Measurements from ENCODE around the gene SCD5.

Gene SCD5

DNA sequence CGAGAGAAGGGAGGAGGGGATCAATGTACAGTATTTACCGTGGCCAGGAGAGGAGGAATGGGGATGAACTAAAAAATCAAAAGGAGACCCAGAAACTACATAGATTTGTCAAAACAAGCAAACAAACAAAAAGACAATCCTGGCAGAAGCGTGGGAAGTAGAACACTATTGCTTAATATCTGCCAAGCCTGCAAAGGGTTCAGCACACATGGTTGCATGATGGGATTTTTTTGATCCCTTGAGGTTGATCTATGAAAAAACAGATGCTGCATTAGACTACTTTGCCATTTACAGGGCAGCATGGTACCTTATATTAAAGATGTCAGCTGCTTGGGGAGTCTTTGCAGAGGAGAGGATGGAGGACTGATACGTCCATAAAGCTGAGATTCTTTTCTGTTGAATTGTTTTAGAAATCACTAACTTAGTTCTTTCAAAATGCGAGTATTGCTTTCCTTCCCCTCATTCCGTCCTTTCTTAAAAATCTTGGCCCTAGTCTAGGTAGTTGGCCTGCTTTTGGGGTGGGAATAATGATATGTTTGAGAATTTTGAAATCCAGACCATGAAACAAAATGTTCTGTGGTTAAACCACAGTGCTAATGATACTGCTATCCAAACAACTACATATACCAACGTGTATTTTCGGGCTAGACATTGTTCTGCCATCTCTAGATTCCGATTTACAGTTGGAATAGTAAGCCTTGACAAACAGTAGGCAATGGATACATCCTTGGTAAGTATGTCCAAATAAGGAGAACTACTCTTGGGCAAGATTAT is 197.2 kb downstream of the SCD5 start:
- no peak for DNase-seq (ENCODE audit: low read depth in 3 of 3, low spot score in 1 of 3)

DNA sequence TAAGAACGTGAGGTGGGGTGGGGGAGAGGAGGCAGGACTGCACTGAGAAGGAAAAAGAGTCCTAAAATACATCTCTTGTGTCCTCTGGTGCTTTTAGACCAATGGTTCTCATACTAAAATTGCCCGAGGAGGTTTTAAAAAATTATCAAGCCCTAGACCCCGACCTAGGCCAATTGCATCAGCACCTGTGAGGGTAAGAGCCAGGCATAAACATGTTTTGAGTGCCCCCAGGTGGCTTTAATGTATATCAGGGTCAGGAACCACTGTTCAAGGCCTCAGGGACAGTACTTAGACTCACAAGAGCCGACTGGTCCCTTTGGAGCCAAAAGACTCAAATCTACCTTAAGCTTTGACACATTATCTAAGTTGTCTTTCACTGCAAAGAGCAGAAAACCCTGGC is 199.3 kb downstream of the SCD5 start:
- DNase-seq (ENCODE audit: low read depth in 3 of 3, low spot score in 1 of 3), result no peak

DNA sequence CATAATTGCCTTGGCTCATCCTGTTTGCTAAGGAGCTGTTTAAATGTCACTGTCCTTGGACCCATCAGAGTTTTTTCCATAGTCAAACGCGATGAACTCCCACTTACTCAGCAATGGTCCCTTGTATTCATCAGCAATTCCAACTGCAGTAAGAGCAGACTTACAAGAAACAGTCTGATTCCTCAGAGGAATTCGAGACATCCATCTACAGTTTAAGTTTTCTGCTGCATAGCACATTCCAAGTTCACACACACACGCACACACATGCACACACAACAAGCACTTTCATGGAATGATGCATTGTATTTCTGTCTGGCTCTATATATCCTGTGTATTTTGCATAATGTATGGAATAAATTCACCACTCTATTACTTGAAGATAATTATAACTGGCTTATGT is 204.1 kb downstream of the SCD5 start:
- no peak for DNase-seq (ENCODE audit: low read depth in 3 of 3, low spot score in 1 of 3)

DNA sequence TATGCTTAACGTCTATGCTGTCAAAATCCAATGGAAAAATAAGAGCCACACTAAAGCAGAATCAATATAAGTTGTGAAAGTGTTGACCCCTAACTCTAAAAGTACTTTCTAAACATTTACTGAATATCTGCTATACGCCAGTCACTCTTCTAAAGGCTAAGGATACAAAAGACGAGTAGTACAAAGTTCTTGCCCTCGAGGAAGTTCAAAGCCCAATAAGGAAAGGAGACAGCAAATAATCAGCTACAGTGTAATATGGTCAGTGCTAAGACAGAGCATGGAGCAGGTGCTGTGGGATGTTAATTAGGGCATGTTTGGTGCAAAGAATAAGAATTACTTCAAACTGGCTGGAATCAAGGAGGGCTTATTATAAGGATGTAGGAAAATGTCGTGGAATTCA is 205.2 kb downstream of the SCD5 start:
- DNase-seq (ENCODE audit: low read depth in 3 of 3, low spot score in 1 of 3), result no peak

DNA sequence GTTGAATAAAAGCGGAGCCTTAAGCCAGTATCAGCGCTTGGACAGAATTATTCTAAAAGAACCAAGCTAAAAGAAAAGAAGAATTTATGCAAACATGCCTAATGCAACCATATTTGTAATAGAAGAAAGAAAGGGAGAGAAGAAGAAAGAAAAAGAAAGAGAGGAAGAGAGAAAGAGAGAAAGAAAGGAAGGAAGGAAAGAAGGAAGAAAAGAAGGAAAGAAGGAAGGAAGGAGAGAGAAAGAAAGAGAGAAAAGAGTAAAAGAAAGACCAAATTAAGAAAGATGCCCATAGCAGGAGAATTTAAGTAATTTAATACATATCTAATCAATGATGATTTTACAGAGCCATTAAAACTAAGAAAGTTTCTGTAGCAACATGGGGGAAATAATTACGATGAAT is 206.0 kb downstream of the SCD5 start:
- DNase-seq (ENCODE audit: low read depth in 3 of 3, low spot score in 1 of 3), result no peak

DNA sequence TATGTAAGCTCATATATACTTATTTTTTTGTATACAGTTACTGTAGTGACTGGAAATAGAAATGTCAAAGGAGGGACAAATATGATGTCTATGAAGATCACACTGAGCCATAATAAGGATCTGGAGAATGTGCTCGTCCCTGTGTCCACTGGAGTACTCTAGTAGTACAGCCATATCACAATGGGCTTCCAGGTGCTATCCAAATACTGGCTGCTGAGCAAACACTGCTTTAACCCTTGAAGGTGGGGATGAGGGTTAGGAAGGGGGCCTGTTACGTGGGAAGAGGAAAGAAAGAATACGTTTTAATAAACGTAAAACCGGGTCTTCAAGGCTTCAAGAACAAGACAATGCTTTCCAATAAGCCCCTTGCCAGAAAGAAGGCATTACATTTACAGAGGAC is 207.0 kb downstream of the SCD5 start:
- DNase-seq (ENCODE audit: low read depth in 3 of 3, low spot score in 1 of 3), result no peak

DNA sequence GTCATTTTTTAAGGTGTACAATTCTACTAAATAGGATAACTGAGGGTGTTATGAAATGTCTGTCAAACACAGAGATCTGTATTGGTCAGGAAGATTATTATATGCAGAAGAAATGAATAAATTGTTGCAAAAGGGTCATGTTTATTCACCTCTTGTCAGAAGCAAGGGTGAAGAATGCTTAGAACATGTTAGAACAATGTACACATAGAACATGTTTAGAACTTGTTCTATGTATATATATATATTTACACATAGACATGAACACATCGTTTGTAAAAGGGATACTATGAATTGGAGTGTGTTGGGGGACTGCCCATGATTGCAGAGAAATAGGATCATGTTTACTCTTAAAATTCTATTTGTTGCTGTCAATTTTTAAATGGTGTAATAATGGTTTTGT is 208.8 kb downstream of the SCD5 start:
- no peak for DNase-seq (ENCODE audit: low read depth in 3 of 3, low spot score in 1 of 3)

DNA sequence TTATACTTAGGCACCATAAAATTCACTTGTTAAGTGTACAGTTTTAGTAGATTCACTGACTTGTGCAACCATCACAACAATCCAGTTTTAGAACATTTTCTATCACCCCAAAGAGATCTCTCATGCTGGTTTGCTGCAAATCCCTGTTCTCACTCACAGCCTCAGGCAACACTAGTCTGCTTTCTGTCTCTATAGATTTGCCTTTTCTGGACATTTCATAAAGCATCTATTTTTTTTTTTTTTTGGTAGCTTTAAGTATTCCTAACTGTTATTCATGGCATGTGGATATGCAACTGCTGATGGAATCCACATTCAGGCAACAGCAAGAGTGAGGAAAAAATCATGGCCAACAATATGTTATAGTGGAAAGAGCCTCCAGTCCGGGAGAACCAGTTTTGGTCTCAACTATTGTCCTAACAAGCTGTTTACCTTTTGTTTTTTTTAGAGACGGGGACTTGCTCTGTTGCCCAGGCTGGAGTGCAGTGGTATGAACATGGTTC is 209.8 kb downstream of the SCD5 start:
- no peak for DNase-seq (ENCODE audit: low read depth in 3 of 3, low spot score in 1 of 3)

DNA sequence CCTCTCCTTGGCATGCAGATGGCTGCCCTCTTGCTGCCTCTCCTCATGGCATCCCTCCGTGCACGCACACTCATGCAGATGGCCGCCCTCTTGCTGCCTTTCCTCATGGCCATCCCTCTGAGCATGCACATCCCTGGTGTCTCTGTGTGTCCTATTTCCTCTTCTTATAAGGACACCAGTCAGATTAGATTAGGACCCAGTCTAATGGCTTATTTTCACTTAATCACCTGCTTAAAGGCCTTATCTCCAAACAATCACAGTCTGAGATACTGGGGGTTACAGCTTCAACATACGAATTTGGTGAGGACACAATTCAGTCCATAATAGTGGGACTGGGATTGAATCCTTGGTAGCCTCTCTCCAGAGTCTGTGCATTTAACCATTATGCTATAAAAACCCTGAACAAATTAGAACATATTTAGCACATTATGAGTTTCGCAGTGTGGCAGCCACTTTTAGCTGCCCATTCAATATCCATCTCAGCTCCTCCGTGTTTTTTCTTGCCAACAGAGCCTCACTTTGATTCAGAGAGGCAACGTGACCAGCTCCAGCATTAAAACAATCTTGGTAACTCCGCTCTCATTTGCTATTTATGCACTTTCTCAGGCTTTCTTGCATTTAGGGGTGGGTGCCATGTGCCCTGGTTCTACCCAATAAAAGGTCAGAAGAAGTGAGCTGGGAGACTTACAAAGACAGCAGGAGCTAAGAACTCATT is 210.6 kb downstream of the SCD5 start:
- DNase-seq (ENCODE audit: low read depth in 3 of 3, low spot score in 1 of 3), result no peak

DNA sequence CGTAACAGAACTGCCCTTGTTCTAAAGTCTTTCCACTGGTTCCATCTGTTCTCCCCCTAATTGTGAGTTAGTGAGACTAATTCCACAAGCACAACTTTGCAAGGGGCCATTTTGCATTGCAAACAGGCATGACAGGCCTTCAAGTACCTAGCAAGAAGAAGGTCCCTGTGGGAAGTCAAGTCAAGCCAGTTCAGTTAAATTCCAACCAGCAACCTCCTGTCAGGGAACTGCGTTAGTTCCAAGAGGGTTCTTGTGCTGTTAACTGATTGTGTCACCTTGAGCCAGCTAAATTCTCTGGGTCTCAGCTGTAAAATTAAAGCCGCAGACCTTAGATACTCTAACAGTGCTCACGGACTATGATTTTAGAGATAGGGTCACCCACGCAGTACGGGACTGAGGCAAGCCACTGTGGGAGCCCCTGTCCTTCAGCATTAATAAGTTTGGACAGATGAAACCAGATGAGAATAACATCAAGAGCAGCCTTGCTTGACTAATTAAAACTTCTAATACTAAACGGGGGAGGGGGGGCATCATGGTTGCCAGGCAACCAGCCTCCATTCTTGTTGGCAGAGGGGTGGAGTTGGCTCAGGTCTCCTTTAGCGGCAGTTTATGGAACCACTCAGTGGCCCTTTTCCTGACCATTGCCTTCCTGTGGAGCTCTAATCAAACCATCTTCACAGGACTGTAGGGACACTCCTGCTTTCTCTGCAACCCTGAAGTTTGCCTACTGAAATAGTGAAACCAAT is 212.7 kb downstream of the SCD5 start:
- no peak for DNase-seq (ENCODE audit: low read depth in 3 of 3, low spot score in 1 of 3)

DNA sequence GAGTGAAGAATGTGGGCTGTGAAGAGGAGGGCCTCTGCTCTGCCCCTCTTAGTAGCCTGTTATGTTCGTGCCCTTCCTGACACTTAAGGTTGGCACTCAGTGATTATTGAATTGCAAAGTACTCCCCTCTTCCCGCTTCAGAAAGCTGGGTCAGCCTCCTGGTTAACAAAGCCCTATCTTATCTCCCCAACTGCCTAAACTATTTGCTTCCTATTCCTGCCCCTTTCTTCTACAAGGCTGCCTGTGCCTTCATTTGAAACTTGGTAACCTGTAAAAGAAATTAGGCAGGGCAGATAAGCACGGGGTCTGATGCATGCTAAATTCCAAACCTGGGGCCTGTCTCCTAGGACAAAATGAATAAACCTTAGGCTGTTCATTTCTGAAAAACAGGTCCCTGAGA is 213.7 kb downstream of the SCD5 start:
- DNase-seq (ENCODE audit: low read depth in 3 of 3, low spot score in 1 of 3), result no peak

DNA sequence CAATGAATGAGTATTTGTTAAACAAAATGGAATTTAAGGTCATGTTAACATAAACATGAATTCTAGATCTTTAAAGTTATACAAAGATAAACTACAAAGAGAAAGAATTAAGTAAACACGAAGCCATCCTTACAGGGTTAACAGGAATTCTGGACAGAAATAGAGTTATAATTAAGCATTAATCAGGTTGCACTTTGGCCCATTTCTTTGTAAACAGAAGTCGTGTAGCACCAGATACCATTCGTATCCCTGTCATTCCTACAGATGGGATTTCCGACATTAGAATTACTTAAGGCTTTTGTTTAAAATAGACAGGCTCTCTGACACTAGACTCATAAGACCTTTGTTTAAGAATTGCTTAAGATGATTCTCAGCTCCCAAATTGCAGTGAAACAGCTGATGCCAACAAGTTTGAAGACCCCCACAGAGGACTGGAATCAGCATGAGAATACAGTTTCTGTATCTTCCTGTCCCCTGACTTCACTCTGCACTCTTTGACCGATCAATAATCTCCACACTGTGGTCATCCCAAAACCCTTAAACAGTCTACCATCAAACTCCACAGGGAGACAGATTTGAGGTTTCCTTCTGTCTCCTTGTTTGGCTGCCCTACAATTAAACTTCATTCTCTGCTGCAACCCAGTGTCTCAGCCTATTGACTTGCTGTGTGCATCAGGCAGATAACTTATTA is 214.6 kb downstream of the SCD5 start:
- no peak for DNase-seq (ENCODE audit: low read depth in 3 of 3, low spot score in 1 of 3)

DNA sequence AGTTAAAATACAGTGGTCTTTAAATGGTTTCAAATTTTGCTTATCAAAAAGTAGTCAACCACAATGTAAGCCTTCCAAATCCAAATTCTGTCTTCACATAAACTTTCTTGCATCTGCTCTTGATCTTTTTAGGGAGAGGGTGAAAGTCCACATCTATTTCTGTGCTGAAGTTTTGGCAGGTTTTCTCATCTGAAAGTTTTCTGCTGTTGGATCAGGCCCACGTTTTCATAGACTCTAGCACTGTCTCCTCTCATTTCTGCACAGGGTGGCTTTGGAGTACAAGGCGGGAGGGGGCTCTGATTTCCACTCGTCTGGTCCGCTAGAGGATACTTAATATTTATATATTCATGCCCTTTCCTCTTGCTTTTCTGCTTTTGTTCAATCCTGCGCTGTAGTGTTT is 218.7 kb downstream of the SCD5 start:
- DNase-seq (ENCODE audit: low read depth in 3 of 3, low spot score in 1 of 3), result no peak

Data from stimulated activated CD4-positive, alpha-beta T cell treated with anti-CD3 and anti-CD28 coated beads, TNF-alpha, amount 100 ng/mL, for 1 hour (primary cell).